ENCODE results near the gene KIAA0319L.

KIAA0319L gene

GRCh38 chr1:35407743-35408142, 149.5 kb downstream of the KIAA0319L start:
- Histone ChIP-seq H3K4me3 (no peak overlapping the region), H3K27ac (no peak overlapping the region)
- TF ChIP-seq, protein P1, sequence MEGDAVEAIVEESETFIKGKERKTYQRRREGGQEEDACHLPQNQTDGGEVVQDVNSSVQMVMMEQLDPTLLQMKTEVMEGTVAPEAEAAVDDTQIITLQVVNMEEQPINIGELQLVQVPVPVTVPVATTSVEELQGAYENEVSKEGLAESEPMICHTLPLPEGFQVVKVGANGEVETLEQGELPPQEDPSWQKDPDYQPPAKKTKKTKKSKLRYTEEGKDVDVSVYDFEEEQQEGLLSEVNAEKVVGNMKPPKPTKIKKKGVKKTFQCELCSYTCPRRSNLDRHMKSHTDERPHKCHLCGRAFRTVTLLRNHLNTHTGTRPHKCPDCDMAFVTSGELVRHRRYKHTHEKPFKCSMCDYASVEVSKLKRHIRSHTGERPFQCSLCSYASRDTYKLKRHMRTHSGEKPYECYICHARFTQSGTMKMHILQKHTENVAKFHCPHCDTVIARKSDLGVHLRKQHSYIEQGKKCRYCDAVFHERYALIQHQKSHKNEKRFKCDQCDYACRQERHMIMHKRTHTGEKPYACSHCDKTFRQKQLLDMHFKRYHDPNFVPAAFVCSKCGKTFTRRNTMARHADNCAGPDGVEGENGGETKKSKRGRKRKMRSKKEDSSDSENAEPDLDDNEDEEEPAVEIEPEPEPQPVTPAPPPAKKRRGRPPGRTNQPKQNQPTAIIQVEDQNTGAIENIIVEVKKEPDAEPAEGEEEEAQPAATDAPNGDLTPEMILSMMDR (IDR thresholded peaks at IDR 0.05): no peak
- DNase-seq (ENCODE audit: low spot score): no peak

DNA sequence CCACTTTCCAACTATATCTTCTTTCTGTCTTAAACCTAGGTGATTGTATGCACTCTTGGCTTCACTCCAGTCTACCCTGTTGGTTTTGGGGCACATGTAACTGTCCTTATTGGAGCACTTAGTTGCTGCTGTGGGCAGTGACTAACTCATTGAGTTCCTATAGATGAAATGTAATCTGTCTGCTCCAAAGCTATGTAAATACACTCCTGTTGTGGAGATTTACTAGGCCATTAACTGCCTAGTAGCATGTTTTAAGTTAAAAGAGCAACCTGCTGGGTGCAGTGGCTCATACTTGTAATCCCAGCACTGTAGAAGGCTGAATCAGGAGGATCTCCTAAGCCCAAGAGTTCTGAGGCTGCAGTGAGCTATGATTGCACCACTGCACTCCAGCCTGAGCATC, 151.1 kb downstream of the KIAA0319L start:
- Histone ChIP-seq H3K4me3 (no peak overlapping the region), H3K27ac (no peak overlapping the region)
- TF ChIP-seq, protein P1 (IDR thresholded peaks at IDR 0.05): no peak
- no peak for DNase-seq (ENCODE audit: low spot score)

DNA sequence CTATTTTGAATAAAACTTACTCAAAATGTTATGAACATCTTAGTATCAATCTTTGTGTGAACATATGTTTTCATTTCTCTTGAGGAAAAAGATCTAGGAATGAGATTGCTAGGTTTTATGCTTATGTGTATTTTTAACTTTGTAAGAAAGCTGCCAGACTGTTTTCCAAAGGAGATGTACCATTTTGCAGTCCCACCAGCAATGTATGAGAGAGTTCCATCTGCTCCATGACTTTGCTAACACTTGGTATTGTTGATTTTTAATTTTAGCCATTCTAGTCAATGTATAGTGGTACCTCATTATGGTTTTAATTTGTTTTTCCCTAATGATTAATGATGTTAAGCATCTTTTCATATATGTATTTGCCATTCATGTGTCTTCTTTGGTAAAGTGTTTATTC, 156.2 kb downstream of the KIAA0319L start:
- no peak overlapping the region for H3K4me3 ChIP-seq
- no peak for DNase-seq (ENCODE audit: low spot score)
- H3K27ac ChIP-seq: no peak overlapping the region
- TF ChIP-seq, protein P1 (IDR thresholded peaks at IDR 0.05): no peak

GRCh38 chr1:35398739-35399138, 158.5 kb downstream of the KIAA0319L start:
- TF ChIP-seq, protein P1 (IDR thresholded peaks at IDR 0.05): no peak
- Histone ChIP-seq H3K27ac (no peak overlapping the region), H3K4me3 (no peak overlapping the region)
- DNase-seq (ENCODE audit: low spot score): no peak

DNA sequence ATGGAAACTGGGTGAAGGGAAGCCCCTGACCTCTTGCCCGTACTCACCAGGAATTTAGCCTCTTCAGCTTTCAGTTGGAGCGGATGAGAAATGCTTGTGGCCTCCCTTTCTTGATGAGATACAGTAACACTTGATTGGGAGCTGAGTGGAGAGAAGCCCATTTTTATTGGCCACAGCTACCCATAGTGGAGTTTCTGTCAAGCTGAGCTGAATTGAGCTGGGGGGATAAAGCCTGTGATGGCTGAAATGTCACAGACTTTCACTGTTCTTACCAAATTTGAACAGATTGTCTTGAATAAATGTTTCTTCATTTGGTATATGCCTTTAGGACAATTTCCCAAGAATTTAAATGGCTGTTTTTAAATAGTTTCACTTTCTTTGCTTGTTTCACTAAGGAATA, 162.8 kb downstream of the KIAA0319L start:
- TF ChIP-seq, protein P1 (IDR thresholded peaks at IDR 0.05): no peak
- DNase-seq (ENCODE audit: low spot score): no peak
- no peak overlapping the region for H3K4me3 ChIP-seq
- H3K27ac ChIP-seq: no peak overlapping the region

DNA sequence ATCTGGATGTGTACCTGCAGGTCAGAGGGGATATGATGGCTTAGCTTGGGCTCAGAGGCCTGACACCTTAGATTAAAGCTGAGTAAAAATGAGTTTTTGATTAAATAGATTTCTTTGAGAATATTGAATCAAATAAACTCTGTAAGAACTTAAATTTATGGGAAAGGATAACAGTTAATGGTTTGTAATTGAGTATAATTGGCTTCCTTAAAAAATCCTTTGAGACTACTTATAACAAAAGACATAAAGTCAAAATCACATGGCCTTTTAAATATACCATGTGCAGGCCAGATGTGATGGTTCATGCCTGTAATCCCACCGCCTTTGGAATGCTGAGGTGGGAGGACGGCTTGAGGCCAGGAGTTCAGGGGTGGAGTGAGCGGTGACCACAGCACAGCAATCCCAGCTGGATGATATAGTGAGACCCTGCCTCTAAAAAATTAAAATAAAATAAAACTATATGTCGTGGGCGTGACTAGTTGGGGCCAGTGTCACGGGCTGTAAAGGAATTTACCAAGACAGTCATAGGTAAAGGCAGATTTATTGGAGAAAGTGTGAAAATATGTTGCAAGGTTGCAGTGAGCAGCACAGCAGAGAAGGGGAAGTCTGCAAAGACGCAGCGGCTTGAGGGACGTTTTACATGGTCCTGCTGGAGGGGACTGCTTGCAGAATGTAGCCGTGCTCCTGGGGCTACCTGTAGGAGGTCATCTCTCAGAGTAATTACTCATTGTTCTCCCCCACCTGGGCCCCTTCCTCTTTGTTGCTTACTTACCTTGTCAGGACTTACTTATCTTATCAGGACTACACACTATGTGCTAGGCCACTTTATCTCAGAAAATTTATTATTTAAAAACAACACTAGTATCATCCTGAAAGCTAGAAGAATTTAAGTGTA, 166.4 kb downstream of the KIAA0319L start:
- TF ChIP-seq, protein P1 (IDR thresholded peaks at IDR 0.05): no peak
- DNase-seq (ENCODE audit: low spot score): no peak
- H3K27ac ChIP-seq: no peak overlapping the region
- H3K4me3 ChIP-seq: no peak overlapping the region

DNA sequence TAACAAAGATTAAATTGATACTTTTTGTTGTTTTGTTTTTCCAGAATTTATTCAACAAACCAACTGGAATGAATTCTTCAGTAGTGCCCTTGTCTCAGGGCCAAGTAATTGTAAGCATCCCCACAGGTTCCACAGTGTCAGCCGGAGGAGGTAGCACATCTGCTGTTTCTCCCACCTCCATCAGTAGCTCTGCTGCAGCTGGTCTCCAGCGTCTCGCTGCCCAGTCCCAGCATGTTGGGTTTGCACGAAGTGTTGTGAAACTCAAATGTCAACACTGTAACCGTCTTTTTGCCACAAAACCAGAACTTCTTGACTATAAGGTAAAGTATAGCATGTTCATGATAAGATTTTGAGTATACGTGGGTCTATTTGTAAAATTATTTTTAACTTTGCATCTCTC, 170.2 kb downstream of the KIAA0319L start:
- TF ChIP-seq, protein P1 (IDR thresholded peaks at IDR 0.05): no peak

More for the DNA sequence above, 170.2 kb downstream of the KIAA0319L start:
- no peak for DNase-seq (ENCODE audit: low spot score)
- H3K27ac ChIP-seq: no peak overlapping the region
- no peak overlapping the region for H3K4me3 ChIP-seq

All from coronary artery (tissue), 2 donors.